NCI-H446 treated with DMSO at 0.1 percent for 48 hours (cell line): ENCODE results near the gene IL1RAPL2.
"Not testable (repeated sequence)": the region's sequence is repeated elsewhere in the genome, so short reads cannot be mapped to it uniquely, and the experiment has no call there.

ENCODE experiments used
- DNase-seq: peaks from one replicate; lab custom pipeline; 2025; lab: John Stamatoyannopoulos, UW

IL1RAPL2 gene

GRCh38 chrX:105609530-105609929 lies 1043.5 kb downstream of the IL1RAPL2 start:
- no peak for DNase-seq

- no peak for DNase-seq
These were observed 1044.4 kb downstream of the IL1RAPL2 start for GRCh38 chrX:105610411-105610810.

- DNase-seq: no peak
These were observed 1052.5 kb downstream of the IL1RAPL2 start for GRCh38 chrX:105618393-105619101.

GRCh38 chrX:105634180-105634579 lies 1068.2 kb downstream of the IL1RAPL2 start:
- no peak for DNase-seq

- DNase-seq: no peak
These were observed 1069.8 kb downstream of the IL1RAPL2 start for GRCh38 chrX:105635794-105636193.

GRCh38 chrX:105636667-105637066 lies 1070.7 kb downstream of the IL1RAPL2 start:
- no peak for DNase-seq

GRCh38 chrX:105645667-105646357 lies 1079.8 kb downstream of the IL1RAPL2 start:
- DNase-seq: no peak

- no peak for DNase-seq
These were observed 1080.8 kb downstream of the IL1RAPL2 start for GRCh38 chrX:105646592-105647372.

- DNase-seq: no peak
These were observed 1081.8 kb downstream of the IL1RAPL2 start for GRCh38 chrX:105647749-105648148.

GRCh38 chrX:105648732-105649131 lies 1082.7 kb downstream of the IL1RAPL2 start:
- no peak for DNase-seq

- no peak for DNase-seq
These were observed 1084.6 kb downstream of the IL1RAPL2 start for GRCh38 chrX:105650577-105650976.

- no peak for DNase-seq
These were observed 1085.0 kb downstream of the IL1RAPL2 start for GRCh38 chrX:105650986-105651385.

- DNase-seq: no peak
These were observed 1087.9 kb downstream of the IL1RAPL2 start for GRCh38 chrX:105653891-105654290.

- DNase-seq: no peak
These were observed 1092.1 kb downstream of the IL1RAPL2 start for GRCh38 chrX:105658136-105658535.

- no peak for DNase-seq
These were observed 1096.2 kb downstream of the IL1RAPL2 start for GRCh38 chrX:105662248-105662647.

- no peak for DNase-seq
These were observed 1098.2 kb downstream of the IL1RAPL2 start for GRCh38 chrX:105664243-105664642.

- not testable (repeated sequence) for DNase-seq
These were observed 1118.3 kb downstream of the IL1RAPL2 start for GRCh38 chrX:105684288-105684687.

GRCh38 chrX:105694839-105695238 lies 1128.8 kb downstream of the IL1RAPL2 start:
- DNase-seq: no peak

GRCh38 chrX:105695451-105695850 lies 1129.5 kb downstream of the IL1RAPL2 start:
- DNase-seq: no peak

- DNase-seq: no peak
These were observed 1130.9 kb downstream of the IL1RAPL2 start for GRCh38 chrX:105696870-105697269.

- no peak for DNase-seq
These were observed 1132.2 kb downstream of the IL1RAPL2 start for GRCh38 chrX:105697984-105698781.

GRCh38 chrX:105700331-105700730 lies 1134.3 kb downstream of the IL1RAPL2 start:
- no peak for DNase-seq
